Liver (tissue), 9 donors: ENCODE results near the gene XXYLT1. TPM values are rescaled to one million over a fixed set of nuclear protein-coding genes. Genes with fewer than 3 reads are reported as not detected.
A peak's percentile ranks its signal among the peaks of the same experiment; 100 is the strongest.

ENCODE experiments used
- DNase-seq: peaks from one replicate; pipeline ENCODE4 v3.0.0-alpha.2; 2017; ENCODE audit warnings: low spot score
- H3K27ac ChIP-seq, 2 donors: one replicate each; pipeline ENCODE4 v1.7.0; 2013; ENCODE audit warnings: inconsistent platforms in 2 of 2, low read length in 2 of 2, control low read depth in 1 of 2, low read depth in 1 of 2, mild to moderate bottlenecking in 1 of 2
- H3K27me3 ChIP-seq, 4 donors: one replicate each; pipeline versions ENCODE4 v1.6.1 to v1.7.0; 2013; ENCODE audit warnings: low read length in 3 of 4, inconsistent platforms in 1 of 4, mild to moderate bottlenecking in 1 of 4, moderate library complexity in 1 of 4; ENCODE audit not compliant: control insufficient read depth in 4 of 4, insufficient read depth in 4 of 4
- H3K36me3 ChIP-seq, 4 donors: one replicate each; pipeline versions ENCODE4 v1.6.1 to v1.7.0; 2013; ENCODE audit warnings: low read length in 3 of 4, mild to moderate bottlenecking in 3 of 4, low read depth in 1 of 4, moderate library complexity in 1 of 4; ENCODE audit not compliant: control insufficient read depth in 4 of 4, insufficient read depth in 3 of 4
- H3K4me1 ChIP-seq, 4 donors: one replicate each; pipeline versions ENCODE4 v1.6.1 to v1.7.0; 2013; ENCODE audit warnings: low read length in 3 of 4, mild to moderate bottlenecking in 3 of 4, moderate library complexity in 1 of 4; ENCODE audit not compliant: control insufficient read depth in 4 of 4, insufficient read depth in 4 of 4
- H3K4me3 ChIP-seq, 3 donors: one replicate each; pipeline versions ENCODE4 v1.6.1 to v1.7.0; 2013; ENCODE audit warnings: low read length in 3 of 3, control low read depth in 1 of 3, low read depth in 1 of 3, mild to moderate bottlenecking in 1 of 3
- H3K9ac ChIP-seq, 2 donors: one replicate each; pipeline ENCODE4 v1.7.0; 2013; ENCODE audit warnings: low read length in 2 of 2, mild to moderate bottlenecking in 2 of 2, moderate library complexity in 2 of 2, control low read depth in 1 of 2, low read depth in 1 of 2
- H3K9me3 ChIP-seq, 4 donors: one replicate each; pipeline versions ENCODE4 v1.6.1 to v1.7.0; 2013; ENCODE audit warnings: low read length in 3 of 4; ENCODE audit not compliant: control insufficient read depth in 4 of 4
- CTCF ChIP-seq: fragments of 150-350 bp; IDR thresholded peaks from 2 replicates; pipeline ENCODE4 v1.5.1; 2017; ENCODE audit warnings: improper control_type of control experiment, low read depth, low read length; ENCODE audit not compliant: missing input control
- EGR1 ChIP-seq, 2 donors: IDR thresholded peaks; 2 replicates each; pipeline ENCODE4 v1.6.1; 2016 to 2018; ENCODE audit warnings: antibody characterized with exemption in 2 of 2, low read depth in 2 of 2
- FOXA1 ChIP-seq: IDR thresholded peaks from 2 replicates; pipeline ENCODE4 v1.6.1; 2016; ENCODE audit warnings: antibody characterized with exemption
- FOXA2 ChIP-seq: IDR thresholded peaks from 2 replicates; pipeline ENCODE4 v1.6.1; 2016; ENCODE audit warnings: antibody characterized with exemption
- GABPA ChIP-seq, 2 donors: IDR thresholded peaks in 1 of 2; conservative IDR thresholded peaks in 1 of 2; 2 replicates each; pipeline ENCODE4 v1.6.1; 2016; ENCODE audit warnings: antibody characterized with exemption in 2 of 2, mild to moderate bottlenecking in 1 of 2, moderate library complexity in 1 of 2
- HNF4A ChIP-seq, 2 donors: conservative IDR thresholded peaks; 2 replicates each; pipeline ENCODE4 v1.6.1; 2016; ENCODE audit warnings: antibody characterized with exemption in 2 of 2, mild to moderate bottlenecking in 2 of 2
- HNF4G ChIP-seq: IDR thresholded peaks from 2 replicates; pipeline ENCODE4 v1.6.1; 2016; ENCODE audit warnings: antibody characterized with exemption
- JUND ChIP-seq, 2 donors: IDR thresholded peaks; 2 replicates each; pipeline ENCODE4 v1.6.1; 2016; ENCODE audit warnings: antibody characterized with exemption in 2 of 2
- MAX ChIP-seq: IDR thresholded peaks from 2 replicates; pipeline ENCODE4 v1.6.1; 2016; ENCODE audit warnings: antibody characterized with exemption
- NR2F2 ChIP-seq: IDR thresholded peaks from 2 replicates; pipeline ENCODE4 v1.6.1; 2016; ENCODE audit warnings: antibody characterized with exemption
- RAD21 ChIP-seq, 2 donors: IDR thresholded peaks; 2 replicates each; pipeline ENCODE4 v1.6.1; 2016; ENCODE audit warnings: antibody characterized with exemption in 2 of 2, mild to moderate bottlenecking in 2 of 2
- RXRA ChIP-seq, 2 donors: IDR thresholded peaks; 2 replicates each; pipeline ENCODE4 v1.6.1; 2017 to 2018; ENCODE audit warnings: antibody characterized with exemption in 2 of 2, mild to moderate bottlenecking in 1 of 2
- SP1 ChIP-seq: IDR thresholded peaks from 2 replicates; pipeline ENCODE4 v1.6.1; 2018; ENCODE audit warnings: antibody characterized with exemption, mild to moderate bottlenecking
- TAF1 ChIP-seq: conservative IDR thresholded peaks from 2 replicates; pipeline ENCODE4 v1.6.1; 2016; ENCODE audit warnings: antibody characterized with exemption, mild to moderate bottlenecking
- YY1 ChIP-seq: IDR thresholded peaks from 2 replicates; pipeline ENCODE4 v1.6.1; 2016; ENCODE audit warnings: antibody characterized with exemption, mild to moderate bottlenecking
- ZBTB33 ChIP-seq: IDR thresholded peaks from 2 replicates; pipeline ENCODE4 v1.6.1; 2016; ENCODE audit warnings: antibody characterized with exemption
- WGBS: extraction: QIAGEN DNeasy Blood & Tissue Kit; methylation state at CpG from one replicate; pipeline ENCODE4 v1.1.7; 2013; 5-methylcytosine and 5-hydroxymethylcytosine counted together
- polyA plus RNA-seq, 2 donors: library from polyadenylated mRNA; stranded (reverse) in 1 of 2; unstranded in 1 of 2; fragments of 200-250 nt in 1 of 2; fragments of >200 nt in 1 of 2; fragmentation: Nextera tagmentation in 1 of 2; extraction: Ambion mirVana in 1 of 2; gene quantifications; one replicate each; pipeline versions ENCODE4 v1.2.1 to v1.2.3, GENCODE V29; 2013 to 2015
- total RNA-seq, 2 donors: library from RNA; depleted of rRNA; stranded (reverse); fragments of >200 nt; gene quantifications; one replicate each; pipeline ENCODE4 v1.2.3, GENCODE V29; 2014
- TF ChIP-seq, protein P1 (sequence below): IDR thresholded peaks from 2 replicates; pipeline ENCODE4 v1.6.1; 2016; ENCODE audit warnings: antibody characterized with exemption
- TF ChIP-seq, protein P2 (sequence below): IDR thresholded peaks from 2 replicates; pipeline ENCODE4 v1.6.1; 2016; ENCODE audit warnings: antibody characterized with exemption, mild to moderate bottlenecking
- donor health status: healthy.
- donor health status: healthy.
- donor health status: healthy.
- donor health status: healthy.
- donor health status: healthy.

Gene XXYLT1
- total and polyA plus RNA-seq, 4 donors: 0.93 to 7.6 (median 2.8) TPM

- TF ChIP-seq, protein P1, sequence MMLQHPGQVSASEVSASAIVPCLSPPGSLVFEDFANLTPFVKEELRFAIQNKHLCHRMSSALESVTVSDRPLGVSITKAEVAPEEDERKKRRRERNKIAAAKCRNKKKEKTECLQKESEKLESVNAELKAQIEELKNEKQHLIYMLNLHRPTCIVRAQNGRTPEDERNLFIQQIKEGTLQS: no peak
- TF ChIP-seq HNF4G: no peak
- no peak for TF ChIP-seq HNF4A (conservative IDR thresholded peaks at IDR 0.05)
These were observed 108.1 kb downstream of the XXYLT1 start (continued) for GRCh38 chr3:195162816-195163215.

DNA sequence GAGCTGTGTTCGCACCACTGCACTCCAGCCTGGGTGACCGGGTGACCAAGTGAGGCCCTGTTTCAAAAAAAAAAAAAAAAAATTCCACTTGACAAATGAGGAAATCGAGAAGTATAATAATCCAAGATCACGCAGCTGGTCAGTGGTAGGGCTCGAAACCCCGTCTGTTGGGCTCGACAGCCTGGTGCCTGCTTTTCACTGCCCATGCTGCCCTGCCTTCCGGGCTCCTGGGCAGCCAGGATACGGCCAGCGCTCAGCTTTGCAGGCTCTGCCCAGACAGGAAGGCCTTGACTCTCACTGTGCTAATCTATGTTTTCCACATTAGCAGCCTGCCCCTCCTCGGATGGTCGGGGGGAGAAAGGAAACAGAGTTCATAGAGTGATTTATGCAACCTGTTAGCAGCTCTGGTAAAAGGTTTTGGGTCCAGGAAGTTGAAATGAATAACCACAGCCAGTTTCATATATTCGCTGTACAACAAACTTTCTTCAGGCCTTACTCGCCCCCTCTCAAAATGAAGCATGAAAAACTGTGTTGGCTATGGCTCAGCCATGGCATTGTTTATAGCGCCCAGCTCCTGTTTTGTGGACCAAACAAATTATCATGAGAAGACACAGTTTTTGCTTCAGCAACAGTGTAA lies 108.8 kb downstream of the XXYLT1 start:
- H3K9me3 ChIP-seq: no peaks in the 10 kb centered on the region
- peak overlapping the region; percentile 43 to 66 for H3K27ac ChIP-seq
- WGBS: 73% methylated on average over 15 of the region's 15 CpGs
- TF ChIP-seq JUND (IDR thresholded peaks at IDR 0.05) (no peak), RAD21 (IDR thresholded peaks at IDR 0.05) (peak; percentile 28 to 47), YY1 (no peak), CTCF (no peak), SP1 (peak; percentile 46), TAF1 (no peak), ZBTB33 (no peak), EGR1 (IDR thresholded peaks at IDR 0.05; ENCODE audit: low read depth in 2 of 2) (no peak), HNF4G (no peak), MAX (peak; percentile 37), FOXA2 (no peak), FOXA1 (no peak), NR2F2 (peak; percentile 96), RXRA (IDR thresholded peaks at IDR 0.05) (peak in 1 of 2 donors; percentile 16), GABPA (IDR thresholded peaks at IDR 0.05 in 1 of 2, conservative IDR thresholded peaks at IDR 0.05 in 1 of 2) (no peak), HNF4A (conservative IDR thresholded peaks at IDR 0.05) (no peak)
- TF ChIP-seq, protein P1: no peak
- TF ChIP-seq, protein P2, sequence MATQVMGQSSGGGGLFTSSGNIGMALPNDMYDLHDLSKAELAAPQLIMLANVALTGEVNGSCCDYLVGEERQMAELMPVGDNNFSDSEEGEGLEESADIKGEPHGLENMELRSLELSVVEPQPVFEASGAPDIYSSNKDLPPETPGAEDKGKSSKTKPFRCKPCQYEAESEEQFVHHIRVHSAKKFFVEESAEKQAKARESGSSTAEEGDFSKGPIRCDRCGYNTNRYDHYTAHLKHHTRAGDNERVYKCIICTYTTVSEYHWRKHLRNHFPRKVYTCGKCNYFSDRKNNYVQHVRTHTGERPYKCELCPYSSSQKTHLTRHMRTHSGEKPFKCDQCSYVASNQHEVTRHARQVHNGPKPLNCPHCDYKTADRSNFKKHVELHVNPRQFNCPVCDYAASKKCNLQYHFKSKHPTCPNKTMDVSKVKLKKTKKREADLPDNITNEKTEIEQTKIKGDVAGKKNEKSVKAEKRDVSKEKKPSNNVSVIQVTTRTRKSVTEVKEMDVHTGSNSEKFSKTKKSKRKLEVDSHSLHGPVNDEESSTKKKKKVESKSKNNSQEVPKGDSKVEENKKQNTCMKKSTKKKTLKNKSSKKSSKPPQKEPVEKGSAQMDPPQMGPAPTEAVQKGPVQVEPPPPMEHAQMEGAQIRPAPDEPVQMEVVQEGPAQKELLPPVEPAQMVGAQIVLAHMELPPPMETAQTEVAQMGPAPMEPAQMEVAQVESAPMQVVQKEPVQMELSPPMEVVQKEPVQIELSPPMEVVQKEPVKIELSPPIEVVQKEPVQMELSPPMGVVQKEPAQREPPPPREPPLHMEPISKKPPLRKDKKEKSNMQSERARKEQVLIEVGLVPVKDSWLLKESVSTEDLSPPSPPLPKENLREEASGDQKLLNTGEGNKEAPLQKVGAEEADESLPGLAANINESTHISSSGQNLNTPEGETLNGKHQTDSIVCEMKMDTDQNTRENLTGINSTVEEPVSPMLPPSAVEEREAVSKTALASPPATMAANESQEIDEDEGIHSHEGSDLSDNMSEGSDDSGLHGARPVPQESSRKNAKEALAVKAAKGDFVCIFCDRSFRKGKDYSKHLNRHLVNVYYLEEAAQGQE: no peak
- no peaks in the 10 kb centered on the region for H3K4me1 ChIP-seq
- H3K27me3 ChIP-seq: no peaks in the 10 kb centered on the region
- H3K9ac ChIP-seq: no peak overlapping the region
- H3K4me3 ChIP-seq: no peak overlapping the region
- DNase-seq: no peak
- no peaks in the 10 kb centered on the region for H3K36me3 ChIP-seq
